BLaER1 treated with 17β-estradiol and CSF1 and Interleukin-3, amounts not matched to agents 10 nM and 100 nM (cell line): ENCODE data around the gene ATG10.
"Not testable (repeated sequence)": the region's sequence is repeated elsewhere in the genome, so short reads cannot be mapped to it uniquely, and the experiment has no call there.

Experiments used
- H3K27ac ChIP-seq, 11 experiments: shearing (Covaris generic); formaldehyde crosslinking; 2 replicates each; pipeline ENCODE4 v1.8.1; 2022
- H3K27me3 ChIP-seq, 11 experiments: shearing (Covaris generic); formaldehyde crosslinking; 2 replicates each; pipeline ENCODE4 v1.8.1; 2022
- H3K36me3 ChIP-seq, 11 experiments: shearing (Covaris generic); formaldehyde crosslinking; 2 replicates each; pipeline ENCODE4 v1.8.1; 2022
- H3K4me1 ChIP-seq, 10 experiments: shearing (Covaris generic); formaldehyde crosslinking; 2 replicates each; pipeline ENCODE4 v1.8.1; 2022
- H3K4me2 ChIP-seq, 11 experiments: shearing (Covaris generic); formaldehyde crosslinking; 2 replicates each; pipeline ENCODE4 v1.8.1; 2022
- H3K4me3 ChIP-seq, 10 experiments: shearing (Covaris generic); formaldehyde crosslinking; 2 replicates each; pipeline ENCODE4 v1.8.1; 2022
- H3K9ac ChIP-seq, 11 experiments: shearing (Covaris generic); formaldehyde crosslinking; 2 replicates each; pipeline ENCODE4 v1.8.1; 2022
- H3K9me3 ChIP-seq, 11 experiments: shearing (Covaris generic); formaldehyde crosslinking; replicated peaks in 1 of 11; 2 replicates each; pipeline ENCODE4 v1.8.1; 2022
- H4K20me1 ChIP-seq, 11 experiments: shearing (Covaris generic); formaldehyde crosslinking; 2 replicates each; pipeline ENCODE4 v1.8.1; 2022
- Cebpa-rat ChIP-seq, 11 experiments: shearing (Covaris generic); IDR thresholded peaks; 2 replicates each; pipeline ENCODE4 v1.8.1; 2022

ATG10 gene

GRCh38 chr5:82111191-82111590 is 139.4 kb downstream of the ATG10 start:
- Histone ChIP-seq H3K36me3 (no peaks in the 10 kb centered on the region), H3K9me3 (no peaks in the 10 kb centered on the region), H3K4me3 (no peak overlapping the region), H3K27ac (no peak overlapping the region), H4K20me1 (no peaks in the 10 kb centered on the region), H3K27me3 (no peaks in the 10 kb centered on the region), H3K9ac (no peak overlapping the region), H3K4me2 (no peak overlapping the region), H3K4me1 (peaks cover 0 to 17% (median 7%) of the 10 kb centered on the region in 10 experiments; a peak in 9 of 20 replicates)
- TF ChIP-seq Cebpa-rat (IDR thresholded peaks at IDR 0.05), result no peak

- Histone ChIP-seq H3K9me3 (peaks cover 0 to 3% (median 0%) of the 10 kb centered on the region in 11 experiments; a peak in 1 of 22 replicates), H3K27me3 (no peaks in the 10 kb centered on the region), H3K4me3 (no peak overlapping the region), H3K4me2 (no peak overlapping the region), H3K4me1 (no peaks in the 10 kb centered on the region), H4K20me1 (no peaks in the 10 kb centered on the region), H3K9ac (no peak overlapping the region), H3K27ac (no peak overlapping the region), H3K36me3 (no peaks in the 10 kb centered on the region)
- TF ChIP-seq Cebpa-rat (IDR thresholded peaks at IDR 0.05), result no peak
Observed at GRCh38 chr5:82115858-82116257, 144.0 kb downstream of the ATG10 start.

GRCh38 chr5:82119889-82120288 is 148.1 kb downstream of the ATG10 start:
- no peaks in the 10 kb centered on the region for H4K20me1 ChIP-seq
- TF ChIP-seq Cebpa-rat (IDR thresholded peaks at IDR 0.05), result no peak
- H3K9ac ChIP-seq, result no peak overlapping the region
- peaks cover 23 to 39% (median 32%) of the 10 kb centered on the region in 11 experiments; a peak in 21 of 22 replicates for H3K9me3 ChIP-seq
- H3K4me1 ChIP-seq, result no peaks in the 10 kb centered on the region
- no peak overlapping the region for H3K4me2 ChIP-seq
- H3K4me3 ChIP-seq, result no peak overlapping the region
- no peaks in the 10 kb centered on the region for H3K27me3 ChIP-seq
- peaks cover 0 to 11% (median 0%) of the 10 kb centered on the region in 11 experiments; a peak in 3 of 22 replicates for H3K36me3 ChIP-seq
- H3K27ac ChIP-seq, result no peak overlapping the region

GRCh38 chr5:82129723-82130285 is 158.0 kb downstream of the ATG10 start:
- Histone ChIP-seq H3K4me2 (no peak overlapping the region), H3K9me3 (peaks cover 7 to 57% (median 34%) of the 10 kb centered on the region in 11 experiments; a peak in 21 of 22 replicates), H3K4me3 (no peak overlapping the region), H3K27ac (no peak overlapping the region), H3K9ac (no peak overlapping the region), H3K36me3 (peaks cover 0 to 13% (median 7%) of the 10 kb centered on the region in 11 experiments; a peak in 7 of 22 replicates), H3K4me1 (no peaks in the 10 kb centered on the region), H4K20me1 (no peaks in the 10 kb centered on the region), H3K27me3 (no peaks in the 10 kb centered on the region)
- no peak for TF ChIP-seq Cebpa-rat (IDR thresholded peaks at IDR 0.05)

- Histone ChIP-seq H3K36me3 (peaks cover 0 to 13% (median 7%) of the 10 kb centered on the region in 11 experiments; a peak in 7 of 22 replicates), H3K4me2 (no peak overlapping the region), H4K20me1 (no peaks in the 10 kb centered on the region), H3K27ac (no peak overlapping the region), H3K9me3 (peaks cover 14 to 56% (median 40%) of the 10 kb centered on the region in 11 experiments), H3K9ac (no peak overlapping the region), H3K27me3 (no peaks in the 10 kb centered on the region), H3K4me1 (no peaks in the 10 kb centered on the region), H3K4me3 (no peak overlapping the region)
- no peak for TF ChIP-seq Cebpa-rat (IDR thresholded peaks at IDR 0.05)
Observed at GRCh38 chr5:82130602-82131001, 158.8 kb downstream of the ATG10 start.

GRCh38 chr5:82137205-82137604 is 165.4 kb downstream of the ATG10 start:
- H3K36me3 ChIP-seq, result peaks cover 5 to 17% (median 14%) of the 10 kb centered on the region in 11 experiments; a peak in 14 of 22 replicates
- no peaks in the 10 kb centered on the region for H3K4me1 ChIP-seq
- peaks cover 37 to 52% (median 44%) of the 10 kb centered on the region in 11 experiments for H3K9me3 ChIP-seq
- H3K9ac ChIP-seq, result no peak overlapping the region
- H3K4me3 ChIP-seq, result no peak overlapping the region
- H3K27me3 ChIP-seq, result no peaks in the 10 kb centered on the region
- H4K20me1 ChIP-seq, result no peaks in the 10 kb centered on the region
- H3K4me2 ChIP-seq, result no peak overlapping the region
- no peak for TF ChIP-seq Cebpa-rat (IDR thresholded peaks at IDR 0.05)
- no peak overlapping the region for H3K27ac ChIP-seq

- not testable (repeated sequence) for H3K27ac ChIP-seq
Observed at GRCh38 chr5:82139837-82140236, 168.0 kb downstream of the ATG10 start.

GRCh38 chr5:82142217-82142841 is 170.5 kb downstream of the ATG10 start:
- no peaks in the 10 kb centered on the region for H3K27me3 ChIP-seq
- H3K4me1 ChIP-seq, result no peaks in the 10 kb centered on the region
- no peak for TF ChIP-seq Cebpa-rat (IDR thresholded peaks at IDR 0.05)
- no peak overlapping the region for H3K27ac ChIP-seq
- H3K9me3 ChIP-seq, result peaks cover 12 to 18% (median 13%) of the 10 kb centered on the region in 11 experiments
- H3K4me2 ChIP-seq, result no peak overlapping the region
- no peak overlapping the region for H3K4me3 ChIP-seq
- H4K20me1 ChIP-seq, result no peaks in the 10 kb centered on the region
- H3K9ac ChIP-seq, result no peak overlapping the region
- H3K36me3 ChIP-seq, result peaks cover 4 to 14% (median 12%) of the 10 kb centered on the region in 11 experiments; a peak in 14 of 22 replicates

More at GRCh38 chr5:82139837-82140236, 168.0 kb downstream of the ATG10 start:
- not testable (repeated sequence) for H3K4me1 ChIP-seq, H3K9ac ChIP-seq, H3K4me2 ChIP-seq, H3K27me3 ChIP-seq, H3K4me3 ChIP-seq, H4K20me1 ChIP-seq
- Histone ChIP-seq H3K9me3 (peaks cover 32 to 40% (median 33%) of the 10 kb centered on the region in 11 experiments), H3K36me3 (peaks cover 5 to 17% (median 14%) of the 10 kb centered on the region in 11 experiments; a peak in 14 of 22 replicates)

GRCh38 chr5:82142928-82143577 is 171.2 kb downstream of the ATG10 start:
- H3K9me3 ChIP-seq, result peaks cover 4 to 11% (median 5%) of the 10 kb centered on the region in 11 experiments
- H3K27me3 ChIP-seq, result no peaks in the 10 kb centered on the region
- no peak overlapping the region for H3K4me3 ChIP-seq
- no peak overlapping the region for H3K9ac ChIP-seq
- H3K27ac ChIP-seq, result no peak overlapping the region
- H3K4me2 ChIP-seq, result no peak overlapping the region
- H4K20me1 ChIP-seq, result no peaks in the 10 kb centered on the region
- H3K36me3 ChIP-seq, result peaks cover 0 to 12% (median 4%) of the 10 kb centered on the region in 11 experiments; a peak in 12 of 22 replicates
- TF ChIP-seq Cebpa-rat (IDR thresholded peaks at IDR 0.05), result no peak
- H3K4me1 ChIP-seq, result no peaks in the 10 kb centered on the region
